AG08396 (cell line): ENCODE data around the gene METTL2B.
"Not testable (repeated sequence)": the region's sequence is repeated elsewhere in the genome, so short reads cannot be mapped to it uniquely, and the experiment has no call there.

Experiments
- DNase-seq: peaks from one replicate; pipeline ENCODE4 v3.0.0; 2012; ENCODE audit warnings: low spot score, mixed read lengths

Gene METTL2B

GRCh38 chr7:128525584-128525983 is 49.0 kb downstream of the METTL2B start:
- DNase-seq: not testable (repeated sequence)

GRCh38 chr7:128526062-128526466 is 49.5 kb downstream of the METTL2B start:
- not testable (repeated sequence) for DNase-seq

GRCh38 chr7:128529191-128529590 is 52.6 kb downstream of the METTL2B start:
- not testable (repeated sequence) for DNase-seq

DNA sequence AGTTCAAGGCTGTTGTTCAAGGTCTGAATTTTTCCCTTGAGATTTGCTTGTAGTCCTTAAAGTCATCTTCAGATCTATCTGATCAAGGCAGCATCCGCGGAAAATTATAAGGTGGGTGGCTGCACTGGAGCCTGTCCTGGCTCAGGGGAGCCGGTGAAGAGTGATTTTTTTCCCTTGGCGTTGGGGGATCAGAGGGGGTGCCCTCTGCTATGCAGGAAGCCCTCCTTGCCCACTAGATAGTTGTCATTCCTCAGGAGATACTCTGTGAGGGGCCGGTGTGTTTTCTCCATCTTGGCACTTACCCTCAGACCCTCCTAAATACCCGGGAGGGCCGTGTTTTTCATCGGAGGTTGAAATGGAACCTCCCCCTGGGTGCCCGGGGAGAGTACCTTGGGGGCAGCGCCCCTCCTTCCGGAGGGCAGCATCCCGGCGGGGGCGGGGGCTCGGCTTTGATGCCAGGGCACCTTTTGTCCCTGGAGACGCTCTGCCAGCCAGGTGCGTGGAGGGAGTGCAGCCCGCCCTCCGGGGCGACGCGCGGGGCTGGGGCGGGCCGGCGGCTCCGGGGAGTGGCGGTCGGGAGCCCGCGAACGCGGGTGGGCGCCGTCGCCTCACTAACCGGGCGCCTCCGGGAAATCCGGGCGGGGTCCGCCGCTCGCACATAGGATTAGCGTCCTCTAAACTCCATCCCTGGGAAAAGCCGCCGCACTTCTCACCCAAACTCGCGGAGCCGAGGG is 53.7 kb downstream of the METTL2B start:
- peak; percentile 15 for DNase-seq

DNA sequence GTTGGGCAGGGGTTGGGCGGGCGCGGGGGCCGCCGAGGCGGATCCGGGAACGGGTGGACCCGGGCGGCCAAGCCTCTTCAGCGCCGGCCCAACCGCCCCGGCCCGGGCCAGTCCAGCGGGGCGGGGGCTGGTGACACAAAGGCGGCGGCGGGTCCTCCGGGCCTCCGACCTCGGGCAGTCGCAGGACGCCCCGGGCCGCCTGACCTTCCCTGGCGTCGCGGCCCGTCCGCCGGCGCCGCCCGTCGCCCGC is 54.2 kb downstream of the METTL2B start:
- no peak for DNase-seq

DNA sequence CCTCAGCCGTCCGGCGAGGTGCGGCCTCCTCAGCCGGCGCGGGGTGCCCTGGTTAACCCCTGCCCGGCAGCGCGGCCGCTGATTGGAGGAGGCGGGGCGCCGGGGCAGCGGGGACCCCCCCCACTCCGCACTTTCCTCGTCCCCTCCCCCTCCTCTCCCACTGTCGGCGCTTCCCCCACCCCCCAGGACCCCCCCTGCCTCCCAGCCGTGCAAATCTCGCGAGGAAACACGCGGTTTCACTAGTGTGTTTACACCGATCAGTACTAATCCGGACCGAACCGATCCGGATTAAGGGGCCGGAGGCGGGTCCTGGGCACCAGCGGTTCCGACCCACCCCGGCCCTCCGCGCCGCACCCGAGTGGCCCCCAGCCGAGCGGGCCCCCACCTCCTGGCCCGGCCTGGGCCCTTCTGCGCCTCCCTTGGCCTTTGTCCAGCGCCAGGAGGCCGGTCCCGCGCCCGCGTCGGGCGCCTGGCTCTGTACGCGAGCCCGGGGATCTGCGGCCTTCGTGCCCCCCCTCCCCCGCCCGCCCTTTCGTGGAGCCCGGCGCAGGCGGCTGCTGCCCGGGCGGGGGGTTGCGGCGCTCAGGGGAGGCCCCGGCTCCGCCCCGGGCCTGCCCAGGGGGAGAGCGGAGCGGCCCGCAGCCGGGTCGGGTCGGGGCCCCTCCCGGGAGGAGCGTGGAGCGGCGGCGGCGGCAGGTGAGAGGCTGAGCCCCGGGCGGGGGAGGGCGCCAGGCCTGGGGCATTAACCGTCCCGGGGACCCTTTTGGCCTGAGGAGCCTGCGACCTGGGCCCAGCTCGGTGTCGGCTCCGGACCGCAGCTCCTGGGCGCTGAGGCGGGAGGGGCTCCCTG is 54.8 kb downstream of the METTL2B start:
- peak; percentile 92 for DNase-seq

- DNase-seq: not testable (repeated sequence)
Observed at GRCh38 chr7:128531955-128532478, 55.5 kb downstream of the METTL2B start.

DNA sequence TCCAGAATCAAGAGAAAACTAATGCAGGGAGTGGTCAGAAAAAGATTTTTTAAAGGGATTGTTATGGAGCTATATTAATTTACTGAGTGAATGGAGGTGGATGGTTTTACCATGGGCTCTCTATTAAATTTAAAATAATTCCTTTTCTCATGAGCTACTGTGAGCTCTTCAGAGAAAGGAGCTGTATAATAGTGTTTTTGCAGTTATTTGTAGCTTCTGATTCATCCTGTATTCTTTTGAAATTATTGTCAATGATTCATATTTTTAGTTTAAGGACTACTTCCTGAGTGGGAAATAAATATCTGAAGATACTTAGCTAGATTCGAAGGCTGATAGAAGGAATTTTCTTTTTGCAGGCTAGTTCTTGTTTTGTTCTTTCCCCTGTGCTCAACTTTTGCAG is 56.4 kb downstream of the METTL2B start:
- peak; percentile 27 for DNase-seq

DNA sequence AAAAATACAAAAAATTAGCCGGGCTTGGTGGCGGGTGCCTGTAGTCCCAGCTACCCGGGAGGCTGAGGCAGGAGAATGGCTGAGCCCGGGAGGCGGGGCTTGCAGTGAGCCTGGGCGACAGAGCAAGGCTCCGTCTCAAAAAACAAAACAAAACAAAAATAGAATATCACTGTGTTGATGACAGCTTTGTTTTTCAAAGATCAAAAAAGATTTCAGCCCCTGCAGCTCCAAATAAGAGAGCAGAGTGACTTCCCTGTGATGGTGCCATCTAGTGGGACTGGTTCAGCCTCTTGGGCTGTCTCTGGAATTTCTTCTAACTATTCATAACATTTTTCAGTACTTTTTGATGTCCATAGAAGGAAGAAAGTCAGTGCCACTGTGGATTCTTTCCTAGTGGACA is 60.9 kb downstream of the METTL2B start:
- DNase-seq: not testable (repeated sequence)

GRCh38 chr7:128542530-128542929 is 66.0 kb downstream of the METTL2B start:
- not testable (repeated sequence) for DNase-seq

- DNase-seq: not testable (repeated sequence)
Observed at GRCh38 chr7:128543300-128543699, 66.8 kb downstream of the METTL2B start.

- not testable (repeated sequence) for DNase-seq
Observed at GRCh38 chr7:128546319-128546851, 69.8 kb downstream of the METTL2B start.

DNA sequence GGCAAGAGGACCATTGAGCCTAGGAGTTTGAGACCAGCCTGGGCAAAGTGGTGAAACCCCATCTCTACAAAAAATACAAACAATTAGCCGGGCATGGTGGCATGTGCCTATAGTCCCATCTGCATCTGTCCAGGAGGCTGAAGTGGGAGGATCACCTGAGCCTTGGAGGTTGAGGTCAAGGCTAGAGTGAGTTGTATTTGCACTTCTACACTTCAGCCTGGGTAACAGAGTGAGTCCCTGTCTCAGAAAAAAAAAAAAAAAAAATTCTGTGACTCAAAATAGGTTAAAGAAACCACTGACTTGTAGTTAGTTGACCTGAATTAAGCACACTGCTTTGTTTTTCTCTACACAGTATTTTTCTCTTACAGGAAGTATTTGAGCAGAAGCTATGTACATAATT is 74.4 kb downstream of the METTL2B start:
- DNase-seq: no peak

DNA sequence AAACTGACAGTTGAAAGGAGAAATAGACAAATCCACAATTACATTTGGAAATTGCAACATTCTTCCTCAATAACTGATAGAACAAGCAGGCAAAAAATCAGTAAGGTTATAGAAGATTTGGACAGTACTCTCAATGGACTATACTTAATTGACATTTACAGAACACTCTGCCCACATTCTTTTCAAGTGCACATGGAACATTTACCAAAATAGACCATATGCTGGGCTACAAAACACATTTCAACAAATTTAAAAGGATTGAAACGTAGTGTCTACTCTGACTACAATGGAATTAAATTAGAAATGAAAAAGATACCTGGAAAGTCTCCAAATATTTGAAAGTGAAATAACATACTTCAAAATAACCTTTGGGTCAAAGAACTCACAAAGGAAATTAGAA is 77.8 kb downstream of the METTL2B start:
- not testable (repeated sequence) for DNase-seq
